Measurements from ENCODE around the gene MPZL2. TPM values are rescaled to one million over a fixed set of nuclear protein-coding genes. Genes with fewer than 3 reads are reported as not detected.

MPZL2 gene
- total RNA-seq, 1 donor from 2014 or later, result not detected

DNA sequence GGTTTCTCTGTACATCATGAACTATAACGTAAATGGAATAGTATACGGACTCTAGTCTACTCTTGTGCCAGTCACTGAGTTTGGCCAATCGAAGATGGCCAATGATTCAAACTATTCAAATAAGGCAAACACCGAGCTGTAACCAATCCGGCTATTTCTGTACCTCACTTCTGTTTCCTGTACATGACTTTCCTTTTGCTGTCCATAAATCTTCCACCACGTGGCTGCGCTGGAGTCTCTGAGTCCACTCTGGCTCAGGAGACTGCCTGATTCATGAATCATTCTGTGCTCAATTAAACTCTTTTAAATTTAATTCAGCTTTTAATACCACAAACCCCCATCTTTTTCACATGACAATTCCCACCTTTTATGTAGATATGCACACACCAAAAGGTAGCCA lies 37.8 kb downstream of the MPZL2 start:
- Mint-ChIP-seq H3K36me3 (ENCODE audit: low read depth) (no peaks in the 10 kb centered on the region), H3K27me3 (ENCODE audit: low read depth) (peaks cover 59% of the 10 kb centered on the region), H3K9me3 (no peaks in the 10 kb centered on the region), H3K4me1 (no peaks in the 10 kb centered on the region), H3K27ac (ENCODE audit: unreplicated experiment) (no peak overlapping the region), H3K4me3 (no peak overlapping the region)
- TF ChIP-seq, protein P1, sequence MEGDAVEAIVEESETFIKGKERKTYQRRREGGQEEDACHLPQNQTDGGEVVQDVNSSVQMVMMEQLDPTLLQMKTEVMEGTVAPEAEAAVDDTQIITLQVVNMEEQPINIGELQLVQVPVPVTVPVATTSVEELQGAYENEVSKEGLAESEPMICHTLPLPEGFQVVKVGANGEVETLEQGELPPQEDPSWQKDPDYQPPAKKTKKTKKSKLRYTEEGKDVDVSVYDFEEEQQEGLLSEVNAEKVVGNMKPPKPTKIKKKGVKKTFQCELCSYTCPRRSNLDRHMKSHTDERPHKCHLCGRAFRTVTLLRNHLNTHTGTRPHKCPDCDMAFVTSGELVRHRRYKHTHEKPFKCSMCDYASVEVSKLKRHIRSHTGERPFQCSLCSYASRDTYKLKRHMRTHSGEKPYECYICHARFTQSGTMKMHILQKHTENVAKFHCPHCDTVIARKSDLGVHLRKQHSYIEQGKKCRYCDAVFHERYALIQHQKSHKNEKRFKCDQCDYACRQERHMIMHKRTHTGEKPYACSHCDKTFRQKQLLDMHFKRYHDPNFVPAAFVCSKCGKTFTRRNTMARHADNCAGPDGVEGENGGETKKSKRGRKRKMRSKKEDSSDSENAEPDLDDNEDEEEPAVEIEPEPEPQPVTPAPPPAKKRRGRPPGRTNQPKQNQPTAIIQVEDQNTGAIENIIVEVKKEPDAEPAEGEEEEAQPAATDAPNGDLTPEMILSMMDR (conservative IDR thresholded peaks at IDR 0.05), result no peak
- no peak for DNase-seq (ENCODE audit: low read depth, low spot score)

DNA sequence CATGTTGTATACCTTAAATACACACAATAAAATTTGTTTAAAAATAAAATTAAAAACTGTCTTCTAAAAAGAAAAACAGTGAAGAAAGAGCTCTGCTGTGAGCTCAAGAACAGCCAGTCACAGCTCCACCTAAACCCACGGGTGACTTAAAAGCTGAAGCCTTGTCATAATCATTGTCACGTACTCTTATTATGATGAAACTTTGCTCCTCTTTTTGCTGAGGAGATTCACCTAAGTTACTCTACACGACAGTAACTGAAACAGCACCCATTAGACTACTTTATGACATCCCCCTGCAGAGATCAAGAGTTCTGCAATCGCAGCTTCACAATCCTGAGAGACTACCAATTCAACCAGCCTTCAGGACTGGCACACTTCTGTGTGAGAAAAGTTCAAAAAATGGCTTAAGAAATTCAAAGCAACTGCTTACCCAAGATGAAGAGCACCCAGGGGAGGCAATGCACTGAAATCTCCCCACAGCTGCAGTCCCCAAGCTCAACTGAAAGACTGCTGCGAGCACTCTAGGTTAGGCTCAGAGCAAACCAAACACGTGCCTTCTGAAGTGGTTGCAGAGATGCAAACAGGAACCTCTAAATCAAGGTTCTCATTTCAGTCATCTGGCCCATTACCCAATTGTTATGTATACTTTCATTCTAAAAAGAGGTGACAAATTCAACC lies 39.4 kb downstream of the MPZL2 start, which contains the start of gene JAML:
Gene JAML (minus strand): TSS at position 501 of the 678 bp plus-strand sequence. CDS start 10,145 bp downstream, outside the sequence.
- Mint-ChIP-seq H3K36me3 (ENCODE audit: low read depth) (no peaks in the 10 kb centered on the region), H3K4me1 (no peaks in the 10 kb centered on the region)

DNA sequence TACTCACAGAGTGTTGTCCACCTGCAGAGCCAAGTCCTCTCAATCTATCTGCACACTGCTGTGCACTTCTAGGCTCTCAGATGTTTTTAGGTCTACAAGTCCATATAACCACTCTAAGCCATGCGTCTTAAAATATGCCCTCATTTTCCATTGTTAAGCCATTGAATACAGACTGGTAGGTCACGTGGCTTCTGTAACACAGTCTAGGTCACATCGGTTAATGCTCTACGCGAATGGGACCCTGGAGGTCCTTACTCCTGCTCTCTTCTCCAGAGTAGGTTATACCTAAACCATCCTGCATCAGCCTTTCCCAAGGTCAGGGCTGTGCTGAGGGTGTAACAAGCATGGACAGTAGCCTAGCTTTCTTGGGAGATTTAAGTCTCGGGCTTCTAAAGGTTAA lies 40.1 kb downstream of the MPZL2 start:
- Mint-ChIP-seq H3K4me3 (no peak overlapping the region), H3K36me3 (ENCODE audit: low read depth) (no peaks in the 10 kb centered on the region), H3K4me1 (no peaks in the 10 kb centered on the region), H3K27ac (ENCODE audit: unreplicated experiment) (no peak overlapping the region), H3K9me3 (no peaks in the 10 kb centered on the region), H3K27me3 (ENCODE audit: low read depth) (peaks cover 80% of the 10 kb centered on the region)
- TF ChIP-seq, protein P1 (conservative IDR thresholded peaks at IDR 0.05), result no peak
- DNase-seq (ENCODE audit: low read depth, low spot score), result no peak

More for the DNA sequence above, 39.4 kb downstream of the MPZL2 start, which contains the start of gene JAML:
- Mint-ChIP-seq H3K9me3 (no peaks in the 10 kb centered on the region), H3K27me3 (ENCODE audit: low read depth) (peaks cover 73% of the 10 kb centered on the region), H3K27ac (ENCODE audit: unreplicated experiment) (no peak within 1 kb of the TSS), H3K4me3 (no peak within 1 kb of the TSS)
- no peak for DNase-seq (ENCODE audit: low read depth, low spot score)
- TF ChIP-seq, protein P1 (conservative IDR thresholded peaks at IDR 0.05), result no peak

DNA sequence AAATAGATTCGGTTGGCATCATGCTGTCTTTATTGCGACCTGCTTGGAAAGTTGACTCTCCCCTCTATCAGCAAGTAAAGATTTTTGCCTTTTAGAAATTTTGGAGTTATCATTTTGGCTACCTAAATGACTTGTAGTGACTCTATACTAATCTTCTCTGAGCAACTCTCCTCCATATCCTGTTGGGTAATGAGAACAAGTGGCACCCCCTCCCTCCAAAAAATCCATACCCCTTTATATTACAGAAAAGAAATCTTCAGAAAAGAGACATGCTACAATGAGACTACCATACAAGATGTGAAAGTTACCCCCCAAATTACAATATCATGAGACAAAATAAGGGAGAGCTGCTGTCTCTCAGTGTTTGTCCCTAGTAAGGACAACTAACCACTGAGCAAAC lies 40.5 kb downstream of the MPZL2 start:
- Mint-ChIP-seq H3K4me3 (no peak overlapping the region), H3K9me3 (no peaks in the 10 kb centered on the region), H3K27me3 (ENCODE audit: low read depth) (peaks cover 83% of the 10 kb centered on the region), H3K27ac (ENCODE audit: unreplicated experiment) (no peak overlapping the region), H3K4me1 (no peaks in the 10 kb centered on the region), H3K36me3 (ENCODE audit: low read depth) (no peaks in the 10 kb centered on the region)
- TF ChIP-seq, protein P1 (conservative IDR thresholded peaks at IDR 0.05), result no peak
- no peak for DNase-seq (ENCODE audit: low read depth, low spot score)

DNA sequence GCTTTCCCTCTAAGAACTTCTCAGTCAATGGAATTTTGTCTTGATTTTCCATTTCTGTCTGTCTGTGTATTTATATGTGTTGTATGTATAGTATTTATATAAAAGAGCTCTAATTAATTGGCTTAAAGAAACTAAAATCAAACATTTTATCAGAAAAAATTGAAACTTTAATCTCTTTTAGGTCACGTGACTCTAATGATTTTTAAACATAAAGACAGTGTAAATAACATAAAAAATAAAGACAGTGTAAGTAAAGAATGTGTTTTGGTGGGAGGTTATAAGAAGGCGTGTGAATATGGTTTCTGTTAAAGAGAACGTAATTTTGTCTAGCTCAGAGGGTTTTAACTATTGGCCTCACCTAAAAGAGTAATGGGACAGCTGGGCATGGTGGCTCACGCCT lies 41.7 kb downstream of the MPZL2 start:
- Mint-ChIP-seq H3K36me3 (ENCODE audit: low read depth) (no peaks in the 10 kb centered on the region), H3K9me3 (no peaks in the 10 kb centered on the region), H3K4me1 (no peaks in the 10 kb centered on the region), H3K27me3 (ENCODE audit: low read depth) (peaks cover 78% of the 10 kb centered on the region), H3K27ac (ENCODE audit: unreplicated experiment) (no peak overlapping the region), H3K4me3 (no peak overlapping the region)
- TF ChIP-seq, protein P1 (conservative IDR thresholded peaks at IDR 0.05), result no peak
- no peak for DNase-seq (ENCODE audit: low read depth, low spot score)

Data from neural crest cell (in vitro differentiated cells).